HG03520 (cell line): ENCODE data around the gene WNT9A.
"Not testable (repeated sequence)": the region's sequence is repeated elsewhere in the genome, so short reads cannot be mapped to it uniquely, and the experiment has no call there.

Experiments
- ATAC-seq: cut with Tn5 transposase; IDR thresholded peaks from one replicate; pipeline ENCODE4 v1.9.1; 2021; ENCODE audit warnings: mild to moderate bottlenecking, moderate library complexity; ENCODE audit not compliant: unreplicated experiment

WNT9A gene

DNA sequence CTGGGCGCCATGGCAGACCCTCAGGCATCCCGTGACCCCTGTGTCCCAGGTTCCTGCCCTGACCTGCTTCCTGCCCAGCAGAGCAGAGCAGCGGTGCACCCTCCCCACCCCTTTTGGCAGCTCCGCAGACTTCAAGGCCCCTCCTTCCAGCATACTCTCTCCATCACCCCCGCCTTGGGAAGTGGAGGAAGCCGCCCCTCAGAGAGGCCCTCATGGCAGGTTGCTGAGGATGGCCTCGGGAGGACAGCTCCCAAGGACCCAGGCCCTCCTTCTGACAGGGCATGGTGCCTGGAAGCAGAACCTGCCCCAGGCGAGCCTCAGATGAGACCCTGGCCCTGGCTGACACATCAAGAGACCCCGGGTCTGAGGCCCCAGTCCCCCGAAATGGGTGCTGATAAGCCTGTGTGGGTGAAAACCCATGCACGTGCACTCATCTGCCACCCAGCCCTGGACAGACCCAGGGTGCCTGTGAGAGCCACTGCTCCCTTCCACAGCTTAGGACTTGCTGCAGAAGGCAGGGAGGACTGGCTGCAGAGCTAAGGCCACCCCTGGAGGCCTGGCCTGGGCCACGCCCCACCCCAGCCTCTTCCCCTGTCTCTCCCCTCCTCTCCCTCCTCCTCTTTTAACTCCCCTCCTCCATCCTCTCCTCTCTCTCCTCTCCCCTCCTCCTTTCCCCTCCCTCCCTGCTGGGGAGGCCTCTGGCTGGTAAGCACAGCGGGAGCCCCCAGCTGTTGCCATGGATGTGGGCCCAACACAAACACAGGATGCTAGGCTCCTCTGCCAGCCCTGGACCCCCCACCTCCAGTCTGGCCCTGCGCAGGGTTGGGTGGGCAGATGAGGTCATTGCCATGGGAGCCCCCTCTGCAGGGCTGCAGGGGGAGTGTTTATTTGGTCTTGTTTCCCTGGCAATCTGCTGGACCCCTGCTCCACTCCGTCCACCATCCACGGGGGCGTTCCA, 33.7 kb downstream of the WNT9A start:
- ATAC-seq, result no peak

DNA sequence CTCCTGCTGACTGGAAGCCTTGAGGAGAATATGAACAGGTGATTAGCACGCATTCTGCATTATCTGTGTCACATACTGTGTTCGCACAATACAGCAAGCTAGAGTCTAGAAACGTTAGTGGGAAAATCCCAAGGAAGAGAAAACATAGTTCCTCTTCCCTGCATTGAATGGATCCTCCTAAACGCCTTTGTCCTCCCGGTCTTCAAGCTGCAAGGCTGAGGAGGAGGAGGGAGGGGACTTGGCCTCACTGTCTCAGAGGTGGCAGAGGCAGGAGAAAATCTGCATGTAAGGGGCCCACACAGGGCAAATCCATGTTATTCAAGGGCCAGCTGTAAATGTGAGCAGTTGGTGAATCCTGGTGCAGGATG, 34.4 kb downstream of the WNT9A start:
- ATAC-seq, result no peak

DNA sequence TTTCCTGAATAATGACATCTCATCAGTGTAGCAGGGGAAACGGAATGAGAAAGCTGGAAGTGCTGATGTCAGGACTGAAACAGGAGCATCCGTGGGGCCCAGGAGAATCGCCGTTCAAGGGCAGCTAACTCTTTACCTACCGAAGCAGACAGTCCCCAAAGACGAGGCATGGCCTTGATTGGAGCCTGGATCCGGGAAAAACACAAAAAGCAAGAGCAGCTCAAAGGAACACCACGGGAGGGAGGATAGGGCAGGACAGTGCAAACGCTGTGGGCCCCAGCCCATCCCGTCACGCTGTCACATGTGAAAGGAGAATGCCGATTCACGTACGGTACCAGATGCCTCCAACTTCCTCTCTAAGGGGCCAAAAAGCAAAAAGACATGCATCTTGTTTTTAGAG, 34.9 kb downstream of the WNT9A start:
- no peak for ATAC-seq

DNA sequence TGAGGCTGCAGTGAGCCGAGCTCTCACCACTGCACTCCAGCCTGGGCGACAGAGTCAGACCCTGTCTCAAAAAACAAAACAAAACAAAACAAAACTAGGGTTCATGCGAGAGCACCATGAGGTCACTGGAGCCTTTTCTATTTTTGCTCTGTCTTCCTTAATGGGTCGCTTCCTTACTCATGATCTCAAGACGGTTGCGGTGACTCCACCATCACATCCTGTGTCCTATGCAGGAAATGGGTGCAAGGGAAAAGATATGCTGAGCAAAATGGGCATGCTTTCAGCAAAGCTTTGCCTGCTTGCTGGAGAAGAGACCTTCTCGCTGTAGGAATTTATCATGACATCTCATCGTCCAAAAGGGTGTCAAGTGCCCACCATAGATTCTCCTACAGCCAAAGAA, 36.4 kb downstream of the WNT9A start:
- ATAC-seq, result no peak

DNA sequence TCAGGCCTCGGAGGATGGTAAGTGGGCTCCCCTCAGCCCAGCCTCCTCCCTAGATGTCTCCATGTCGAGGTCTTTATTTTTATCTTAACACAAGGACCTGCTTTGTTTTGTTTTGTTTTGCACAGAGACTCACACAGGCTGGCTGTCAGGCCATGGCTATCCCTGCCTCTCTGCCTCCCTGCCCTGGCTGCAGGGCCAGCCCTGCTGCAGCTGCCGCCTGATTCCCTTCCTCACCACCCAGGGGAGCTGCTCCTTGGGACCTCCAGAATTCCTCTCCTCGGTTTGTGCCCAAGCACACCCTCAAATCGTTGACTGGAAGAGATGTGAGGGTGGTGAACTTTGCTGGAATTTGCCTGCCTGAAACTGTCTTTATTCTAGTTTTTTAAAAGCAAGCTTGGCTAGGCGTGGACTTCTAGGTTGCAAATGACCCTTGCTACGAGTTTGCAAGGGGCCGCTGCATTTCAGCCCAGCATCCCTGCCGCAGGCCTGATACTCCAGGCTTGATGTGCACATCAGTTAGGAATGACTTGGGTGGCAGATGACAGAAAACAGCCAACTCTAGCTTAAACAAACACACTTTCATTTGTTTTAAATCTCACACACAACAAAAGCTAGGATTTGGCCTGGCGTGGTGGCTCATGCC, 37.1 kb downstream of the WNT9A start:
- ATAC-seq, result no peak

DNA sequence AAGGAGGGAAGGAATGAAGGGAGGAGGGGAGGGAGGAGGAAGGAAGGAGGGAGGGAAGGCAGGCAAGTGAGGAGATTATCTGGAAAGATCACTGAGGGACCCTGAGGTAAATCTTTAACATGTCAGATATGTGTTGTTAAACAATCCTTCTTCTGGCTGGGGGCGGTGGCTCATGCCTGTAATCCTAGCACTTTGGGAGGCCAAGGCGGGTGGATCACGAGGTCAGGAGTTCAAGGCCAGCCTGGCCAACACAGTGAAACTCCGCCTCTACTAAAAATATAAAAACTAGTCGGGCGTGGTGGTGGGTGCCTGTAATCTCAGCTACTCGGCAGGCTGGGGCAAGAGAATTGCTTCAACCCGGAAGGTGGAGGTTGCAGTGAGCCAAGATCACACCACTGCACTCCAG, 37.8 kb downstream of the WNT9A start:
- not testable (repeated sequence) for ATAC-seq

DNA sequence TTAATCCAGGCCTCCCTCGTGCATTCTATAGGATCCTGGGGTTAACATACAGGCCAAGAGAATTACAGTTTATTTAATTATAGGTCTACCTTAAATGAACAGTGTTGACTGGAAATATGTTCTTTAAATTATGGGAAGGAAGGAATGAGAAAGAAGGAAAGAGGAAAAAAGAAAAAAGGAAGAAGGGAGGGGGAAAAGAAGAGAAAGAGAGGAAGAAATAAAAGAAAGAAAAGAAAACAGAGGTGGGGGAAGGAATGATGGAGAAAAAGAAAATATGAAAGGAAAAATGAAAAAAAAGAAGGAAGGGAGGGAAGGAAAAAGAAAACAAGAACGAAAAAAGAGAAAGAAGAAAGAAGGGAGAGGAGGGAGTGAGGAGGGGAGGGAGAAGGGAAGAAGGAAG, 38.5 kb downstream of the WNT9A start:
- ATAC-seq, result no peak

DNA sequence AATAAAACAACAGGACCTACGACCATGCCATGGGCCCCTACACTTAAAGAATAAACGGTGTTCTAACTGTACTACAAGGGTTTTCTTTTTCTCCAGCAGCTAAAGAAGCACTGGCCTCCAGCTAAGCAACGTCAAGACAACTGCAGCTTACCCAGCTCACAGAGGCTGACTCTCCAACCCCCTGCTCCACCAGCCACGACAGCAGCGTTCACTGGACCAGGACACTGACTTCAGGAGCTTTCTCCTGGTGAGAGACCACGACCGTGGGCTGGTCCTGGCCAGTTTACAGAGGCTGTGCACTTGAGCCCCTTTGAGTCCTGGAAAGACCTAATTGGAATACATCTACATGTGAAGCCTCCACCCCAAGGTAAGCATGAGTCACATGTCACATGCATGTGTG, 39.4 kb downstream of the WNT9A start:
- ATAC-seq, result no peak

DNA sequence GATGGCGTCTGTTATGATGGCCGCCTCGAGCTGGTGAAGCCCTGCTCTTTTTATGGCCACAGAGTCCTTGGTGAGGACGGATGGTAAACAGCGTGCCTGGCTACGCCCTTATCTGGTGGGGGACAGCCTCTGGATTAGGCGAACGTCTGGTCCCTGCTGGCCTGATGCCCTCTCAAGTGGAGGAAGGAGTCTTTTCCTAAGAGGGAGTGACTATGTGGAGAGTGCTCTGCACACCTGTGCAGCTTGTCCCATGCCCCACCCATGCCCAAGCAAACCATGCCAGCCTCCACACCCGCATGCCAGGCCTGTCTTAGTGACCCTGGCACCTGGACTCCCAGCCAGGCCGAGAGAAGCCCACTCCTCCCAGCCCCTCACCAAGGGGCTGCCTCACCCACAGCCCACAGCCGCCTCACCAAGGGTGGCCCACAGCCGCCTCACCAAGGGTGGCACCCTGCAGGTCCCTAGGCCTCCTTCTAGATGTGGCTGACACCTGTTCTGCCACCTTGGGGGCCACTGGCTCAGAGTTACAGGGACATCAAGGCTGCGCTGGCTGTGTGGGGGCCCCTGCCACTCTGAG, 40.2 kb downstream of the WNT9A start:
- ATAC-seq, result no peak

DNA sequence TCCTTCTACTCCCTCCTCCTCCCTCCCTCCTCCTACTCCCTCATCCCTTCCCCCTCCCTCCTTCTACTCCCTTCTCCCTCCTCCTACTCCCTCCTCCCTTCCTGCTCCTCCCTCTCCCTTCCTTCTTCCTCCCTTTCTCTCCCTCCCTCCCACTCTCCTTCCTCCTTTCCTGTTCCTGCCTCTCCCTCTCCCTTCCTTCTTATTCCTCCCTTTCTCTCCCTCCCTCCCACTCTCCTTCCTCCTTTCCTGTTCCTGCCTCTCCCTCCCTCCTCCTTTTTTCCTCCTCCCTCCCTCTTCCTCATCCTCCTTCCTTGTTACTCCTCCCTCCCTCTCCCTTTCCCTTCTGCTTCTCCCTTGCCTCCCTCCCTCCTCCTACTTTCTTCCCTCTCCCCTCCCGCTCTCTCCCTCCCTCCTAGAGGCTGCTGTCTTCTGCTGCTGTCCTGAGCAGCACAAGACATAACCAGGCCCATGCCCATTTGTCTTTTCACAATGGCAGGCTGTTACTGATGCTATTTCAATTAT, 41.1 kb downstream of the WNT9A start:
- no peak for ATAC-seq

DNA sequence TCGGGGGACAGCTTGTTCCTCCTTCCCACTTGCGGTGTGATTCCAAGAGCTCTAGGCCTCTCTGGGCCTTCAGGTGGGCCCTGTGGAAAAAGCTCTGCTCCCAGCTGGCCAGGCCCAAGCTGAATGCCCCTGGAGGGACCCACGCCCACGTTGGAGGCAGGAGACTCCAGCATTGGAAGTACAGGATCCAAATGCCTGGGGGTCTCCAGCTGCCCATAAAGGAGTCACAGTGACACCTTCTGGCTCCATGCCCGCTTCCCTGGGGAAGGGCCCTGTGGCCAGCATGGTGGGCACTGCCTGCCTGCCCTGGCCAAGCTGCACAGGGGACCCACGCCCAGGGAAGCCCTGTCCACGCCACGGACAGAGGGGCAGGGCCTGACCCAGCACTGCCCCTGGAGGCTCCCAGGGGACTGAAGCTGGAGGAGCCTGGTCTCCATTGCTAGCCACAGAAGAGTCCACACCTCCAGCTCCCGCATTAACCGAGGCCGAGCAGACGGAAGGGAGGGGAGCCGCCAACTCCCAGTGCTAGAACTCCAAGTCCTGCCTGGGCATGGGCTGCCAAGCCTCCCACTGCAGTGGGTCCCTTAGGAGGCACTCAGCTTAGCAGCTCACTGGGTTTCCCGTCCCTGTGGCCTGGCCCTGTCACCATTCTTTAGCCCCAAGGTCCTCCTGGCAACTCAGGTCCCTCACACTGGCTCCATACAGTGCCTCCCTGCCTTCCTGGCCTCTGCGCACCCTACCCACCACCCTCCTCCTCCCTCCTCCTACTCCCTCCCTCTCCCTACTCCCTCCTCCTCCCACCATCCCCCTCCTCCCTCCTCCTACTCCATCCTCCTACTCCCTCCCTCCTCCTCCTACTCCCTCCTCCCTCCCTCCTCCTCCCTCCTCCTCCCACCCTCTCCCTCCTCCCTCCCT, 41.9 kb downstream of the WNT9A start:
- no peak for ATAC-seq

DNA sequence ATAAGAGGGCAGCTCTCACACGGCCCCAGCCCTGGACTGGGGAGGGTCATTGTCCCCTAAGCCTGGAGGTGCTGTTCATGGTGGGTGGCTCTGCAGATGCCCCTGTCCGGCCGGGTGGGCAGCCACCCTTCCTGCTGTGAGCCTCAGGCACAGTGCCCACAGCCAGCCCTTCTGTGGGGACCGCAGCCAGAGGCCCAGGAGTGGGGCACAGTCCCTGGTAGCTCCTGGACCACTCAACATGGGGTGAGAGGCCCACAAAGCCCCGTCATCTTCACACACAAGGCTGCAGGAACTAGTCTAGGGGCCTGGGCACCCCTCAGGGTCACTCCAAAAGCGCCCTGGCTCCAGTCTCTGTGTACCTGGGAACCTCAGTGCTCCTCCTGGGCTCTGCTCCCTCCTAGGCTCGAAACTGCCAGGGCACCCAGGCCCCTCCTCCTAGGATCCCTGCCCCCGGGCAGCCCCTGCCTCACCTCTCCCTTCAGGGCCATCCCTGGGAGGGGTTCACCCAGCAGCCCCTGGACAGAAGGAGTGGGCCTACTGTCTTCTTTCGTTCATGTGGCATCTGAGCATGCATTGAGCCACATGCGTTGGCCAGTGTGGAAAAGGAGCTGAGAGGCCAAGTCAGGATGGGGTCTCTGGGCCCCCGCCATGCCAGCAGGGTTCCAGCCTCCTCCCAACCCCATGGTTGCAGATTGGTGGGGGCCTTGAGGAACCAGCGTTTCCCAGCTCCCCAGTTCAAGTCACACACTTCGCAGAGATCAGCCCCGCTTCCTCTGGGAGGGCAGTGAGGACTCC, 43.0 kb downstream of the WNT9A start:
- ATAC-seq, result no peak

DNA sequence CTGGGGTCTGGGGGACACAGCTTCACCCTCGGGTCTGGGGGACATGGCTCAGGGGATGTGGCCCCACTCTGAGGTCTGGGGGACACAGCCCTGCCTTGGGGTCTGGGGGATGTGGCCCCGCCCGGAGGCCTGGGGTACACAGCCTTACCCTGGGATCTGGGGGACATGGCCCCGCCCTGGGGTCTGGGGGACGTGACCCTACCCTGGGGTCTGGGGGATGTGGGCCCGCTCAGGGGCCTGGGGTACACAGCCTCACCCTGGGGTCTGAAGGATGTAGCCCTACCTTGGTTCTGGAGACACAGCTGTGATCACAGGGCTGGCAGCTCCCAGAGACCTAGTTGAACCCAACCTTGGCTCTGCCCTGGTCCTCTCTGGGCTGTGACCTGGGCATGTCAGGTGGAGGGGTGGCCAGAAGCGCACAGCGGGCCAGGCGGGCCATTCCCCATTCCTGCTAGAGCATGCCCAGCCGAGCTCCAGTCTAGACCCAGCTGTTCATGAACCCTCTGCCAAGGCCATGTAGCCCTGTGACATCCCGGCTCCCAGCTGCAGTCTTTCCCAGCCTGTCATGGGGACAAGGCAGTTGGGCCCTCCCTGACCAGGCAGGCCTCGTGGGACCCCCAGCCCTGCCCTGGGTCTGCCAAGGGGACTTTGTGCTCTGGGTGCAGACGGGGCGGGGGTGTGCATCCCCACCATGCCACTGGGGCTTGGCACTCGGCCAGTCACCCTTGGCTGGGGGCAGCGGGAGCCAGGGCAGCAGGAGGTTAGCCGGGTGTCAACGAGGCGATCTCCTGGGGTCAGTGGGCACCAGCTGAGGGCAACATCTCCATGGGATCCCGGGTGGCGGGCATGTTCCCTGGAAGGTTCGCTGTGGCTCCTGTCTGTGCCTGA, 43.9 kb downstream of the WNT9A start:
- ATAC-seq, result no peak

DNA sequence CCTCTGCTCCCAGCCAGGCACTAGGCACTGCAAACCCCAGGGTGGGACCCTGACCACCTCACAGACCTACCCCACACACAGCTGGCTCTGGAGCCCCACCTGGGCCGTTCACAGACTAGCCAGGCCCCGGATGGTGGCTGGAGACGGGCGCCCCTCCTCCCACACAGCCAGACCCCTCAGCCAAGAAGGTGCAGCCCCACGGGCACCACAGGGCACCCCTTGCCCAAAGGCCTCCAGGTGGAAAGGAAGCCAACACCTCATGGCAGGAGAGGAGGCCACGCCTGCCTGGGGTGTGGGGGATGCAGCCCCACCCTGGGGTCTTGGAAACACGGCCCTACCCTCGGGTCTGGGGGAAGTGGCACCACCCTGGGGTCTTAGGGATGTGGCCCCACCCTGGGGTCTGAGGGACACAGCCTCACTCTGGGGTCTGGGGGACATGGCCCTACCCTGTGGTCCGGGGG, 44.6 kb downstream of the WNT9A start:
- ATAC-seq, result no peak

DNA sequence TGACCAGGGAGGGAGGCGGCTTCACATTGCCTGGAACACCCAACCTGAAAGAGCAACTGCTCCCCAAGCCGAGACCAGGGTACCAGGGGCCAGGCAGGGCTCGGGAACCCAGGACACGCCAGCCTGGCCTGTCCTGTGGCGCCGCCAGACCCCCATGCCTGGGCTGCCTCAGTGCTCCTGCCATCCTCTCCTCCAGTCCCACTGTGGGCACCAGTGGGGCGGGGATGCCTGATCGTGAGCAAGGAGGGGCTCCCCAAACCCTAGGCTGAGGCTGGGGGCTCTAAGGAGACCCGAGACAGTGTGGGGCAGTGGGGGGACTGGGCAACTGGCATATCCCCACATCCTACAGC, 45.1 kb downstream of the WNT9A start:
- no peak for ATAC-seq

DNA sequence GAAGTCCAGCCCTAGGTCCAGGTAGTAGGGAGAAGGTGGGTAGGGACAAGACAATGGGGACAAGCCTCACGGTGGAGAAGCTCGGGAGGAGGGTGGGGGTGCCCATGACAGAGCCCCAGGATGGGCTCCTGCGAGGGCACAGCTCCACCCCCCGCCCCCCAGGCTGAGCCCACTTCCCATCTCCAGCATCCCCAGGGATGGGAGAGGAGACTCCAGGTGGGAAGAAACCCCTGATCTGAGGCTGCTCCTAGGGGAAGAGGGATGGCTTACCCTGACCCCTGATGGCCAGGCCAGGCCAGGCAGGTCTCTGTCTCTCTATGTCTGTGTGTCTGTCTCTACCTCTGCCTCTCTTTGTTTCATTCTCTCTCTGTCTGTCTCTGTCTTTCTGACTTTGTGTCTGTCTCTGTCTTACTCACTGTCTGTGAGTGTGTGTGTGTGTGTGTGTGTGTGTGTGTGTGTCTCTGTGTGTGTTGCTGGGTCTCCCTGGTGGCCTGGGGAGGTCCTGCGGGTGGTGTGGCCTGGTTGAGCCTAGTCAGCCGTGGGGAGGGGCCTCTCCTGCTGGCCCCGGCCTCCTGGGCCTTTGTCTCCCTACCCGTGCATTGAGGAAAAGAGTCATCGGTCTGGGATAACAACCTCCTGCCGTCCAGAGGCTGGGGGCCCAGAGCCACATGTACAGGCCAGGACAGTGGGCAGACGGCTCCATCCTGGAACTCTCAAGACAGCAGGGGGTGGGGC, 45.7 kb downstream of the WNT9A start:
- ATAC-seq, result no peak

DNA sequence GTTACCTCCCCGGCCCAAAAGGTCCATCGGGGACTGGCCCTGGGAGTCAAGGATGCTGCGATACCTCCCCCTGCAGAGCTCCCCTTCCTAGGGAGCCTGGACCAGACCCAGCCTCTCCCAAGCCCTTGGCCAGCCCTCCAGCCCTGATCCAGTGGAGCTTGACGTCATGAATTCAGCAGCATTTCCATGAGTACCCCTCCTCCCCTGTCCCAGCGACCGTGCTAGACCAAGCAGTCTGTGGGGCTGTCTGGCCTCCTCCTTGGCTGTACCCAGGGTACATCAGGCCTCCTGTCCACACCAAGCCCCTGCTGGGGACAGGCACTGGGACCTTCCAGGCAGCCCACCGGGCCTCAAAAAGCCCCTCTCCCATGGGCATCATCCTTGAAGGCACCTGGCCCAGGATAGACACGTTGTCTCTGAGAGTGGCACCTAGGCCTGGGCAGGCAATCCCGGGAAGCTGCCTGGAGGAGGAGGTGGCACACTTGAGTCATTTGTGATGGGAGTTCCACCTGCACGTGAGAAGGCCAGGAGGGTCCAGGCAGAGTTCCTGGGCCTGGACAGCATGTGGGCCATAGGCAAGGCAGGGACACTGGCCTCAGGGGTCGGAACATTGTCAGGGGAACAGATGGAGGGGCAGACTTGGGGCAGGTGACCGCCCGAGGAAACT, 46.4 kb downstream of the WNT9A start:
- no peak for ATAC-seq

DNA sequence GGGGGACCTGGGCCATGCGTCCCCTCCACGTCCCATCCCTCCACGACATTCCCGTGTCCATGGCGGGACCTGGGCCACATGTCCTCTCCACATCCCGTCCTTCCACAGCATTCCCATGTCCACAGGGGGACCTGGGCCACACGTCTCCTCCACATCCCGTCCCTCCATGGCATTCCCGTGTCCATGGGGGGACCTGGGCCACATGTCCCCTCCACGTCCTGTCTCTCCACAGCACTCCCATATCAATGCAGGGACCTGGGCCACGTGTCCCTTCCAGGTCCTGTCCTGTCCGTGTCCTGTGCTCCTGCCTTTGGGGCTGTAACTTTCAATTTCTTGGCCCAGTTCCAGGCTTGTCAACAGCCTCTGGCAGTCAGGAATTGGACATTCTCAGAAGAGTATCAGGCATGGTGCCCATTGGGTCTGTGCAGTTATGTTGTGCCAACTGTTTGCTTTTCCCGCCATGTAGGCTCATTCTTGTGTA, 47.1 kb downstream of the WNT9A start:
- no peak for ATAC-seq
